GM12874 (cell line): ENCODE data around the gene AGPAT4.

ENCODE experiments used
- TF ChIP-seq, protein P1 (sequence below): IDR thresholded peaks from 2 replicates; pipeline ENCODE4 v1.5.1; 2011; ENCODE audit warnings: low read depth, mild to moderate bottlenecking, control low read depth, low read length, moderate library complexity; ENCODE audit not compliant: insufficient read depth

AGPAT4 gene

DNA sequence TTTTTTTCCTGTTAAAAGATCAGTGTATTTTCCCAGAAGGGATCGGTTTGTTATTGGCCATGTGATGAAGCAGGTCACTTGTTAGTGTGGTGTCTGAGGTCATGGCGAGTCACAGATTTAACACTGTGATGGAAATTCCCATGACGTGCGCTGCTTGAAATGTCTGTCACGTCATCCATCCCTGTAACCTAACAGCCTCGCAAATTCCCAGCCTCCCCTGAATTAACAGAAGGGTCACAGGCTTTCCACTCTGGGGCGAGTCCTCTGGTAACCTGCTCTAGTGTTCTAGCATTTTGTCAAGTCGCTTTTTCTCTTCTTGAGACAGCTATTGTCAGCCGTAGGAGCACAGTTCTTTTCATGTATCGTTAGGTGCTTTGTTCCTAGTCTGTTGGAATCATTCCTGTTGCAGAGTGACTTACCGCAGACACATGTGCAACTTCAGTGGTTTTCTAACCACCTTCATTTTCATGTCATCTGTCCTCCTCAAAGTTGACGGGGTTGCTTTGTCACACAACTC is 145.1 kb downstream of the AGPAT4 start:
- TF ChIP-seq, protein P1, sequence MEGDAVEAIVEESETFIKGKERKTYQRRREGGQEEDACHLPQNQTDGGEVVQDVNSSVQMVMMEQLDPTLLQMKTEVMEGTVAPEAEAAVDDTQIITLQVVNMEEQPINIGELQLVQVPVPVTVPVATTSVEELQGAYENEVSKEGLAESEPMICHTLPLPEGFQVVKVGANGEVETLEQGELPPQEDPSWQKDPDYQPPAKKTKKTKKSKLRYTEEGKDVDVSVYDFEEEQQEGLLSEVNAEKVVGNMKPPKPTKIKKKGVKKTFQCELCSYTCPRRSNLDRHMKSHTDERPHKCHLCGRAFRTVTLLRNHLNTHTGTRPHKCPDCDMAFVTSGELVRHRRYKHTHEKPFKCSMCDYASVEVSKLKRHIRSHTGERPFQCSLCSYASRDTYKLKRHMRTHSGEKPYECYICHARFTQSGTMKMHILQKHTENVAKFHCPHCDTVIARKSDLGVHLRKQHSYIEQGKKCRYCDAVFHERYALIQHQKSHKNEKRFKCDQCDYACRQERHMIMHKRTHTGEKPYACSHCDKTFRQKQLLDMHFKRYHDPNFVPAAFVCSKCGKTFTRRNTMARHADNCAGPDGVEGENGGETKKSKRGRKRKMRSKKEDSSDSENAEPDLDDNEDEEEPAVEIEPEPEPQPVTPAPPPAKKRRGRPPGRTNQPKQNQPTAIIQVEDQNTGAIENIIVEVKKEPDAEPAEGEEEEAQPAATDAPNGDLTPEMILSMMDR, result no peak

DNA sequence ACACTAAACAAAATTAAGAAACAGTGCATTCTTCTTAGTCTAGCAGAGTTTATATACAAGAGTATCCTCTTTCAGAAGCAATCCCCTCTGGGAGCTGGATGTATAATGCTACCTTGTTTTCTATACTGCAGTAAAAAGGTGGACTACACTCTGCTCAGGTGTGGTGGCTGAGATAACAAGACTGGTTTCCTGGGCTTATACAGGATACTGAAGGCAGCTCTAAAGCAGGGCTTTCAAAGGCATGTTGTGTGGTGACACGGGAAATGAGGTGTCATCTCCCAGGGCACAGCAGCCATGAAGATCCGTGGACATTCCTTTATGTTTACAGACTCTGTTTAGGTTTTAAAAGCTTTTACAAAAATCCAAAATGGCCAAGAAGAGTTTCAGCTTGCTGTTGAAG is 145.6 kb downstream of the AGPAT4 start:
- TF ChIP-seq, protein P1, result no peak

DNA sequence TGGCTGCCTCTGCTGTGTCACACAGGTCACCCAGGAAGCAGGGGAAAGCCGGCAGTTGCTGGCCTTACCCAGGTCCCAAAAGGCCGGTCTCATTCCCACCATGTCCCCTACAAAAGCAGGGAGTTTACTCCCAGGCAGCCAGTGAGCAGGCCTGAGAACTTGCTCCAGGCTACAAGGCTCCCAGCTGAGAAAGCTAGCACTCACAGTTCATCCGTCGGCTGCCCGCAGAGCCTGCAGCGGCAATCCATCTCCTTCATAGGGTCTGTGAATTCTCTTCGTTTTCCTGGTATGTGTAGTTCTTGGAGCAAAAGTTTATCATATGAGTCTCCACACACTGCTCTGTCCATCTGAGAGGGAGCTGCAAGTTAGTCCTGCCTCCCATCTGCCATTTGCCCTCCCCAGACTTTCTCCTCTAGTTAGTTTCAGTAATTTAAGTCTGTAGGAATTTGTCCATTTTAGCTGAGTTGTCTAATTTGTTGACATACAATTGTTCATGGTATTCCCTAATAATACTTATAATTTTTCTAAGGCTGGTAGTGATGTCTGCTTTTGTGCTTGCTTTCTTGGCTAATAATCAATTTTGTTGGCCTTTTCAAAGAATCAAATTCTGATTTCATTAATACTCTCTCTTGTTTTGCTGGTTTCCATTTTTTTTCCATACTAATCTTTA is 146.7 kb downstream of the AGPAT4 start:
- TF ChIP-seq, protein P1, result no peak

DNA sequence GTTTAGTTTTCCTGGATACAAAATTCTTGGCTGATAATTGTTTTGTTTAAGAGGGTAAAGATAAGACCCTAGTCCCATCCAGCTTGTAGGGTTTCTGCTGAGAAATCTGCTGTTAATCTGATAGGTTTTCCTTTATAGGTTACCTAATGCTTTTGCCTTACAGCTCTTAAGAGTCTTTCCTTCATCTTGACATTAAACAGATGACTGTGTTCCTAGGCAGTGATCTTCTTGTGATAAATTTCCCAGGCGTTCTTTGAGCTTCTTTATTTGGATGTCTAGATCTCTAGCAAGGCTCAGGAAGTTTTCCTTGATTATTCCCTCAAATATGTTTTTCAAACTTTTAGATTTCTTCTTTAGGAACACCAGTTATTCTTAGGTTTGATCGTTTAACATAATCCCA is 148.3 kb downstream of the AGPAT4 start:
- TF ChIP-seq, protein P1, result no peak

DNA sequence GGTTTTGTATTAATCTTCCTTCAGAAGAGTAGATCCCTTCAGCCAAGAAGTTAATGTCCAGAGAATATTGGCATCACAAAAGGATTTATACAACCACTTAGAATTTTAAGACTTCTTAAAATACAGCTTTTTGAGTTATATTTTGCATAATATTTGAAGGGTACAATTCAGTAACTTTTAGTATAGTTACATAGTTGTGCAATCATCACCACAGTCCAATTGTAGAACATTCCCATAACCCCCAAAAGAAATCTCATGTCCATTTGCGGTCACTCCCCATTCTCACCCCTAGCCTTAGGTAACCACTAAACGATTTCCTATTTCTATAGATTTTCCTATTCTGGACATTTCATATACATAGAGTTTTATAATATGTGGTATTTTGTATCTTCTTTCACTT is 155.9 kb downstream of the AGPAT4 start:
- TF ChIP-seq, protein P1, result no peak

DNA sequence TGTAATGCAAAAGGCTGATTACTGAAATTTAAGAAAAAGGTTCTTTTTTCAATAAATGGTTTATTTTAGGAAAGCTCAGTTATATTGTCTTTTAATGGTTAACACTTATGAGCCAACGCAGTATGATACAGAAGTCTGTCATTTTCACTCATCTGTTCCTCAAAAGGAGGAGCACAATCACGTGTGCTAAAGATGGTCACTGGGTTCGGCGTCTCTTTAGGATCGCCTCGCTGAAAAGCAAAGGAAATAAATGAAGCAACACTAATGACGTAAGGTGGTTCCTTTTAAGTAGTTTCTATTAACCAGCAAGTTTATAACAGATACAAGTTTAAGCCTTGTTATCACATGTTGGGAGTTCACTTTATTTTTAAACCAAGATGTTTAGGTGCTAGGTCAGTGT is 156.6 kb downstream of the AGPAT4 start:
- TF ChIP-seq, protein P1, result no peak

DNA sequence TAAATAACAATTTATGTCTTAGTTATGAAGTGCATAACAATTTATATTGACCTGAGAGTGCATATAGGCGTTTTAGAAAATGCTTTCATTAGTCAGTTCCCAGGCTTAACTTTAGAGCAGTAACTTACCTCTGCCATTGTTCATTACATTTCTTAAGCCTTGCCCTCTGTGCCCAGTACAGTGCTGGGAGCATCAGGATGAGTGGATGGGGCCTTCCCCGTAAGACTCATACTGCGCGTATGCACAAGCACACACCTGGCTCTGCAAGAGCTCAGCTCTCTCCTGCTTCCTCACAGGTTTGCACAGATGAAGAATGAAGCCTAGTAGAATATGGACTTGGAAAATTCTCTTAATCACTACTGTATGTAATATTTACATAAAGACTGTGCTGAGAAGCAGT is 157.3 kb downstream of the AGPAT4 start:
- TF ChIP-seq, protein P1, result no peak
